Left ventricle myocardium superior (tissue), 1 donor: ENCODE data around the gene MYH2. TPM values are rescaled to one million over a fixed set of nuclear protein-coding genes. Genes with fewer than 3 reads are reported as not detected.
"Not testable (repeated sequence)": the region's sequence is repeated elsewhere in the genome, so short reads cannot be mapped to it uniquely, and the experiment has no call there.

Experiments used
- ATAC-seq: fragments of 200-7000 bp; cut with Tn5 transposase; one replicate; pipeline ENCODE4 v1.9.1; 2020; ENCODE audit warnings: mild to moderate bottlenecking, moderate library complexity
- DNase-seq: peaks from one replicate; pipeline ENCODE4 v3.0.0-alpha.2; 2020
- intact Hi-C: fragments of 100-400 bp; cut with micrococcal nuclease; formaldehyde crosslinking; loops from one replicate; pipeline ENCODE4 v1.11.0; 2022
- long read RNA-seq: library from polyadenylated mRNA; unstranded; transcript quantifications from one replicate; pipeline ENCODE4 v2.0.0, GENCODE V29; 2021
- total RNA-seq: library from RNA; stranded (reverse); fragmentation: NEBNext Ultra II Directional; extraction: Animal tissue kit (Norgen Biotek cat#: 25700); gene quantifications from one replicate; pipeline ENCODE4 v1.2.1, GENCODE V29; 2021
- donor health status: DM: no; HTN: yes; CAD: no; lungs with severe emphysema.

Gene MYH2
- 0.10 TPM for total RNA-seq
- long read RNA-seq = 0 reads

DNA sequence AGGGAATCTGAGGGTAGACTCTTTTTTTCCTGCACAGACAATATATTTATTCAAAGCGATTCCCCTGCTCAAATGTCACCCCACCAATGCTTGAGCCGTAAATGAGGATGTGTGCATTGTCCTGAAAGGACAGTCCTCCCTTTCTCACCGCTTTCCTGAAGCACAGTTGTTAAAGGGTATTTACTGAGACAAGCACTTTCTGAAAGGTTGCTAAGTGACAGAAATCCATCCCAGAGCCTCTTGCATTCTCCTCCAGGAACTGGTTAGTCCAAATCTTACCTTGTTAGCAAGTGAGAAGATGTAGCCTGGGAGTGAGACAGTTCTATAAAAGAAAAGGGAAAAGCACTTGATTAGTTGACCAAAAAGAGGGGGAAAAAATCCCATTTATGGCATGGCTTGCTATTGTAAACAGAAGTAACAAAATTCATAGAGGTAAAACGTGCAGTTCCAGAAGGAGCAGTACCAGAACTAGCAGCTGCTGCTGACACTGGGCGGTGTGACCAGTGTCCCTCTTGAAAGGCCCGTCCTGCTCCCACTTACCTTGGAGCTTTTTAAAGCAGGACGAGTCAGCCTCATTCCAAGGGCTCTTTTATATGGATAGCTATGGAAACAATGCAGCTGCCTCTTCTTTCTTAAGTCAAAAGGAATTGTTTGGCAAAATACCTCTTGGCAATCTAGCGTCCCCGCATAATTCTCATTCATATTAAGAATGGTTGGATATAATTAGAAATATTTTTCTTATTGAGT, at the start of gene MYH2:
Gene MYH2 (minus strand): TSS at position 563 of the 747 bp plus-strand sequence. CDS start 1,738 bp downstream, outside the sequence.
- DNase-seq = no peak
- ATAC-seq = no peak
- intact Hi-C loops = no loop called here

DNA sequence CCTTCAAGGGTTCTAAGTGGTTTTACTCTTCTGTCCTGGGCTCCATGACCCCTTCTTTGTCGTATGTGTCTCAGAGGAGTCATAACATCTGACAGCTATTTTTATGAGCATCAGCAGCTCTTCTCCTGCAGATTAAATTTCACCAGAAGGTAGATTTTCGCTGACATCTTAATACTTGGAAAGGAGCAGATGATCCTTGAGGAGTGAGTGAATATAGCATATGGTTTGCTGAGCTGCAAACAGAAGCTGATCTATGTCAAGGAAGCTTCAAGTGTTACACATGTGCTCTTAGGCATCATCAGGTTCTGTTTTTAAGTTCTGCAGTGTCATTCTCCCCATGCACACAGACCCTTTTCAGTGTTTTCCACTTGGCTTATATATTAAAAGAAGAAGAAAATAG, 49.2 kb upstream of the MYH2 start:
- intact Hi-C loops = no loop called here
- no peak for ATAC-seq
- DNase-seq = no peak

DNA sequence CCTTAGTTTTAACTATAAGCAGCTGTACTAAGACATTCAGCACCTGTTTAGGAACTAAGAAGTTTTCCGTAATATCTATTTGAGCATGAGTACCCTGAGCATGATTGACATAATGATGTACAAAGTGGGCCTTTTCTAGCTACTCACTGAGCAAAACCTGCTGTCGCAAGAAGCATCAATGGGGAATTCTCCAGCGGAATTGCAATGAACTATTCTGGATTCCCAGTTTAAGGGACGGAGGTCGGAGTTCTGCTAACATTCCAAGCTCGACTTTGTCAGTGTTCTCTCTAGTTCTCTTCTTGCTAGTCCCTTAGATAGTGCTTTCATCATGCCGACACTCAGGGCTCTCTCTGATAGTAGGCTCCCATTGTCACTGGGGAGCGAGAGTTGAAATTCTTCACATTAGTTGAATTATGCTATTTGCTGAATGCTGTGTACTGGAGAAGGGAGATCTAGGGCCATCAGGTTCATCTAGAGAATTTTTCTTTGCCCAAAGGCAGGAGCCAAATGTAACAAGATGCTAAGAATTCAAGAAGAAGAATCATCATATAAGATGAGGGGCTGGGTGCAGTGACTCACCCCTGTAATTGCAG, 40.2 kb upstream of the MYH2 start:
- intact Hi-C loops = no loop called here
- ATAC-seq (no peak), DNase-seq (no peak)

DNA sequence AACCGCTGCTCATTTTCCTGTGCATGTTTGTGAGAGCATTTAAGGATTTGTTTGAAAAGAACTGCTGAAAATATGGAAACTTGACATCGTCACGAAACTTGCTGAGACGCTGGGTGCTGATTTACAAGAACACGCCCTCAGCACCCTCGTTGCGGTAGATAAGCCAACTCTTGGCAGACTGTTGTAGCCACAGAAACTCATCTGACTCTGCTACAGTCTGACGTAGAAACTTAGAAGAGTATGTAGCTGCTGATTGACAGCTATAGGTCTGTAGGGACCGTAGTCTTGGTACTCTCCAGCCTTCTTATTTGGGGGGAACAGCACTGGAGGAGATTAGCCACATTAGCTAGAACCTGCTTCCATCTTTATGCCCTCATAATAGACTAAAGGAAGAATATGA, 36.1 kb upstream of the MYH2 start:
- DNase-seq (no peak), ATAC-seq (no peak)
- intact Hi-C loops = no loop called here

DNA sequence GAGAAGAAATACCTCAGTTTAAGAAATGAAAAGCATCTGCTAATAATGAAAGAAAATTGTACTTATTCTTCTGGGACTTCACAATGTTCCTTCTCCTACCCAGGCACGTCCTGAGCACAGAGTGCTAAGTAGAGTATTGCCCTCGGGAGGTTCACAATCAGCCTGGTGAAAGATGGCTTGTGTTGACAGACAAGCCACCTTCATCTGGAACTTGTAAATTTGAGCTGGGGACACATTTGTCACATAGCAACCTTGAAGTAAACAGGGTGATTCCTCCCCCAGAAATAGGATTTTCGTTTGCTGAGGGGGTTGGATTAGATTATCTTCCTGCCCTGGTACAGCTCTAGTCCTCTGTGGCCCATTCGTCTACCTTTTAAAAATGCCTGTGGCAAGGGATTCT, 34.4 kb upstream of the MYH2 start:
- intact Hi-C loops = no loop called here
- ATAC-seq (no peak), DNase-seq (no peak)

DNA sequence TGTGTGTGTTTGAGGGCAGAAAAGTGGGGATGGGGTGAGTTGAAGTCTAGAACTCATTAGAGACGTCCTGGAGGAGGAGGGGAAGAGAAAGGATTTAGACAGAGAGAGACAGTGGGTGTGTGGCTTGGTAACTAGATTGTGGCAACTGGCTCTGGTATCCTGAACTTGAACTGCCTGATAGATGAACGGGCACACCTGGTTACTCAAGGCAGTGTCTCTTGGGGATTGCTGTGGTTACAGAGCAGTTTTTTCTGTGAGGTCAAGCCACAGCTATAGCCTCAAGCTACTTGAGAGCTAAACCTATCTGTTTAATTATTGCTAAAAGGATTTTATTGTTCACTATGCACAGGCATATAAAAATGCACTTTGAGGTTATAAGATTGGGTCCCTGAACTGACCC, 29.8 kb upstream of the MYH2 start:
- DNase-seq = no peak
- intact Hi-C loops = no loop called here
- ATAC-seq = no peak

DNA sequence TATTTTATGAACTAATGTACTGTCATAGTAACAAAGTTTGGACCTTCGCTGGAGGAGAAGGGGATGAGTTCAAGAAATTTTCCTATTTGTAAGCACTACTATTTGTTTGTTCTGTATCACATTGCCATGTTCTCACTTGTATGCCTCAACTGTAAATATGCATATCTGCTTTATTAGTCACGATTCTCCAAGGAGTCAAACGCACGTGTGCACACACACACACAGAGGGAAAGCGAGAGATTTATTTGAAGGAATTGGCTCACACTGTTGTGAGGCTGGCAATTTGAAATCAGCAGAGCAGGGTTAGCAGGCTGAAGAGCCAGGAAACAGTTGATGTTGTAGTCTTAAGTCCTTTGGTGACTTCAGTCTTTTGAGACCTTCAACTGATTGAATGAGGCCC, 24.9 kb upstream of the MYH2 start:
- intact Hi-C loops = no loop called here
- DNase-seq (no peak), ATAC-seq (no peak)

DNA sequence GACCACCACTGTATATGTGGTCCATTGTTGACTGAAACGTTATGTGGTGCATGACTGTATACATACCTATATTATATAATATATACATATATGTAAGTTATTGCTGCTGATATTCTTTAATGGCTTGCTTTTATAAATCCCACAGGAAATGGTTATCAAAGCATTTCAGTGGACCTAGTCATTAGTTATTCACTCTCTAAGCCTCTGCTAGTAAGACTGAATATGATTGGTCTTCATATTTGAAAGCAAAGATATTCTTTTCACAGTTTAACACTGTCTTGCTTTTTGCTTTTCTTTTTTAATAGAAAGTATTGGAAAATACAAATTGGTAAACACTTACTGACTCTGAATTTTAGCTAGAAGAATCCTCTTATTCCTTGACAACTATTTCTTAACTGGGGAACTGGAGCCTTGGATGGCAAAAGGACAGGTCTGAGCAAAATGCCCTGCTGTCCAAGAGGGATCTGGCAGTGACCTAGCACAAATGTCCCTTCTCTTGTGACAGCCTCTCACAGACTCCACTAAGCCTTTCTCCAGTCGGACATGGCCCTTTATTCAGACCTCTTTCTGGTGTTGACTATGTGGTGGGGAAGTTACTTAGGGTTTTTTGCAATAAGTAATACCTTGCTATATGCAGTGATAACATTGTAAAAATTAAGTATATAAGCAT, 14.7 kb upstream of the MYH2 start:
- no peak for DNase-seq
- no peak for ATAC-seq
- intact Hi-C loops = no loop called here

DNA sequence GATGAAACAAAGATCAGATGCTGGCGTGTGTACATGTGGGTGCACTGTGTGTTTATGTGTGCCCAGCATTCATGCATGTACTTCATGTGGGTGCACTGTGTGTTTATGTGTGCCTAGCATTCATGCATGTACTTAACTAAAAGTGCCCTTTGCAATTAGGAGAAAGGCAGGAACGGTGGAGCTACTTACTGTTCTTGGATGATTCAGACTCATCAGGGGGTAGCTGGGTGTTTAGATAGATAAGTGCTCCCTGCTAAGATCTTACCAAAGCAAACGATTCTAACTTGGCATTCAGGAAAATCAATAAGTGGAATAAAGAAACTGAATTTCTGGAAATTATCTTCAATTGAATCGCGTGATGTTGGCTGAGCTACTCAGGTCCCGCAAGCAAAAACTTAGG, 8.6 kb upstream of the MYH2 start:
- intact Hi-C loops = no loop called here
- no peak for ATAC-seq
- no peak for DNase-seq

DNA sequence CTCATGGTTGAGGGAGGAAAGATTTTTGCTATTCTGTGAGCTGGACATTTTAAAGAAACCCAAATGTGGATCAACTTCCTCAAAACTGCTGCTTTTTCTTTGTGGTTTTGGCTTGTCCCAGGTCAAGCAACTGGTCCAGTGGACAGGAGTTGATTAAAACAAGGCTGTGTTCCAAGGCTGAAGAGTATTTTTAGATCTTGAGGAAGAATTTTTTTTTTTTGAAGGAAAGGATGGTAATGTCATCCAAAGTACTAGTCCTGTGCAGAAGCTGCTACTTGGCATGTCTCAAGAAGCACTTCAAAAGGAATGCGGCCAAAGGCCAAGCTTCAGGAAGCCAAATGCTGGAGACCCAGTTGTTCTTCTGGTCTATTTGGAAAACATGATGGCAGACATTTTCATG, 8.0 kb upstream of the MYH2 start:
- ATAC-seq = no peak
- no peak for DNase-seq
- intact Hi-C loops = no loop called here

DNA sequence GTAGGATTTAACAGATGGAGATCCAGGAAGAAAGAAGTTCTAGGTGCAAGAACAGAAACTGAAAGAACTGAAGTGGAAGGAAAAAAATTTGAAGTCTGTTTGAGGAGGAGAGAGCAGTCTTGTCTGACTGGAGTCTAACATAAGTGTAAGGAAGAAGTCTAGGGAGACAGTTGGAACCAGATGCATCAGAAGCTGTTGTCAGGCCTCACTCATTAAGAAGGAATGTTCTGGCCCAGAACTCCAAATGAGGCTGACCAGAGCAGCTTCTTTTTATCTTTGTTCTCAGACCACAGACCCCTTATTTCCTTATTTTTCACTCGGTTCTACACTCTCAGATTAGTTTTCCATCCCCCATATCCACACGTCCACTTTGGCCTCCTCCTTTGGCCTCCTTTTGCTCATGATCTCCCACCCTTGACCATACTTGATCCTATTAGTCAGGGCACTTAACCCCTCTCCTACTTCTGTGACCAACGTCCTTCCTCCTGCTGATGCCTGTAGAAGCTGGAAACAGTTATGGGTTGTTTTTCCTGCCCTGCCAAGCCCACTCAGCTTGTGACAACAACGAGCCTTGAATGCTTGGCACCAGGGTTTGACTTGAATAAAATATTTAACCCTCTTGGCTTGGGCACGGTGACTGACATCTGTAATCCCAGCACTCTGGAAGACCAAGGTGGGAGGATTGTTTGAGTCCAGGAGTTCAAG, 7.0 kb upstream of the MYH2 start:
- intact Hi-C loops = no loop called here
- no peak for ATAC-seq

DNA sequence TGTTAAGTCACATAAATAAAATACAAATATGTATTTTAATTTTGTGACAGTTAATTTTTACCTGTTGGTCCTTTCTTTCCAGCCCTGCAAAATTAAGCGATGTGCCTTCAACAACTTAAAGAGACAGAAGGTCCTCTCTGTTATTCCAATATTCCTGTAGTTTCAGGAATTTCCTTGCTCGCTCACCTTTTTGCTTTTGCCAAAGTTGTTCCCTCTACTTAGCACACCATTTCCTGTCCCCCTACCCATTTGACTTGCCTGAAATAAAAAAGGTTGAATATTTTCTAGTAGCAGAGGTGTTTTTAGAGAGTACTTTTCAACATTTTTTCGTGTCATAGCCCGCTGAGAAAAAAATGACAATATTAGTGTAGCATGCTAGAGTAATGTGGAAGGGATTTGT, 556 bp upstream of the MYH2 start:
- intact Hi-C loops = no loop called here
- ATAC-seq = no peak
- no peak for DNase-seq

More for the DNA sequence above, 7.0 kb upstream of the MYH2 start:
- DNase-seq = no peak

DNA sequence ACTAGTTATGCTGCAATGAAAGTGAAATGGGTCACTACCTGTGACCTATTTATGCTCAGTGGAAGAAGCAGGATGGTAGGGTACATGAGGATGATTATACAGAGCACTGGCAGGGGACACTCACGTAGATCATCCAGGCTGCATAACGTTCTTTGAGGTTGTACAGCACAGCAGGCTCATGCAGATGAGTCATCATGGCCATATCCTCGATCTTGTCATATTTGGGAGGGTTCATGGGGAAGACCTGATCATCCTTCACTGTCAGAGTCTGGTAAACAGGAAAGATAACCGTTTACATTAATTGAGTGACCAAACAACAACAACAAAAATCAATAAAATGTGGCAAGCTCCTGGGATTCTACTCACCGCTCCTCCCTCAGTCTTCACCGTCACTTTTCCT, 2.1 kb downstream of the MYH2 start:
- ATAC-seq (no peak), DNase-seq (no peak)
- intact Hi-C loops = no loop called here

DNA sequence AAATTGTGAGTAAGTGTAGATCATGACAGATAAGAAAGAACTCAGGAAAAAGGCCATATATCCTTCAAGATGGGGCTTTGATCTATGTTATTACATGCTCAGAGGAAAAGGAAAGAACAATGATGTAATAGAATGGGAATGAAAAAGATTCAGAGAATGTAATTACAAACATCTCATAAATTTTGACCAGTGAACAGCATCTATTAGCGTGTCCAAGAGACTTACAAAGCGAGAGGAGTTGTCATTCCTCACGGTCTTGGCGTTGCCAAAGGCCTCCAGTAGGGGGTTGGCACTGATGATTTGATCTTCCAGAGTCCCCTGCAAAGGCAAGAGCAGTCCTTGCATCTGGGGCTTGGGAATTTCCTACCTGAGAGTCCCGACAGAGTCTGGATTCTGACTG, 6.0 kb downstream of the MYH2 start:
- DNase-seq, ATAC-seq, intact Hi-C loops: not testable (repeated sequence)

DNA sequence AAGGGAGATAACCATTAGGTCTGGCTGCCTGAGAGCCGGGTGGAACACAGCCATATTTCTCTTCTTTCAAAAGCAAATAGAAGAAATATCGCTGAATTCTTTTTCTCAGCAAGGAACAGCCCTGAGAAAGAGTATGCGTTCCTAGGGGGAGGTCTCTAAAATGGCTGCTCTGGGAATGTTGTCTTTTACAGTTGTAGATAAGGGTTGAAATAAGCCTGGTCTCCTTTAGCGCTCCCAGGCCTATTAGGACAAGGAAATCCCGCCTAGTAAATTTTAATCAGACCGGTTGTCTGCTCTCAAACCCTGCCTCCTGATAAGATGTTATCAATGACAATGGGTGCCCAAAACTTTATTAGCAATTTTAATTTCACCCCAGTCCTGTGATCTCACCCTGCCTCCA, 8.3 kb downstream of the MYH2 start:
- intact Hi-C loops, DNase-seq, ATAC-seq: not testable (repeated sequence)

DNA sequence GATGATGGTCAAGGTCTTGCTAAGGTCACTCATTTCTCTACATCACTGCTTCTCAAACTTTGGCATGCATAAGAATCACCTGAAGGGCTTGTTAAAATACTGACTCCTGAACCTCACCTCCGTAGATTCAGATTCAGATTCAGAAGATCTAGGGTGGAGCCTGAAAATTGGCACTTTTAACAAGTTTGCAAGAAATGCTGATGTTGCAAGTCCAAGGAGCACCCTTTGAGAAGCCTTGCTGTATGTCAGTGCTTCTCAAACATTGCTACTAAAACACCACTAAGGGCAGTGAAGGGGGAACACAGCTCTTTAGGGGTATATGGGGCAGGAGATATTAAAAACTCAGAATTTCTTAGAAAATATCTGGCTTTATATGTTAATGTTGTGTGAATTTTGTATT, 17.4 kb downstream of the MYH2 start:
- DNase-seq = no peak
- intact Hi-C loops = no loop called here
- ATAC-seq = no peak

DNA sequence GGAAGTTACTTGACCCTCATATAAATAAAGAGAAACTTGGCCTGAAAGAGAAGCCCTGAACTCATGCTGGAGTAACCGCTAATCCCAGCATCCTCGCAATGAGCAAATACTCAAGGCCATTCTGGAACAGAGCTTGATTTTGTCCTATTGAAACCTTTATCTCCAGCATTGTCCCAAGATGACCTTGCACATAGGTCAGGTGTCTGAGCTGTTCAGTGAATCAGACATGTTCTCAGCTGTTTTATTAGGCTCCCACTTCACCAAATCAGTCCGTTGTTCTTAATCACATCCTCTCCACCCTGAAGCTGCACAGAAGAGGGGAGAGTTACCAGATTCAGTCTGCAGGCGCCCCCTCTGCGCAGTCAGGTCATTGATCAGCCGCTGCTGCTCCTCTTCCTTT, 22.0 kb downstream of the MYH2 start:
- no peak for ATAC-seq
- intact Hi-C loops = no loop called here
- DNase-seq = no peak

DNA sequence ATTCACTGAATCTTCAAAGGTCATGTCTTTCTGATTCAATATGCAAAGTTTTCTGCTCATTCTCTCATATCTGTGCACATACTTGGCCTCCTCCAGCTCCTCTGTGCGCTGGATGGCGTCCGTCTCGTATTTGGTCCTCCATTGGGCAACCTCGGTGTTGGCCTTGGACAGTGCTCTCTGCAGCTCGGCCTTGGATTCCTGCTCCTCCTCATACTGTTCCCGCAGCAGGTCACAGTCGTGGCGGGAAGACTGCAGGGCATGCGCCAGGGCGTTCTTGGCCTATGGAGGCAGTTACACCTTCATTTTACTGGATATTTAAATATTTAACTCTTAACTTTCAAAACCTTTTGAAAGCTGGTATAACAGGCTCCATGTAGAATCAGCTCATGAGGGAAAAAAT, 22.9 kb downstream of the MYH2 start:
- ATAC-seq = no peak
- intact Hi-C loops = no loop called here
- DNase-seq = no peak

DNA sequence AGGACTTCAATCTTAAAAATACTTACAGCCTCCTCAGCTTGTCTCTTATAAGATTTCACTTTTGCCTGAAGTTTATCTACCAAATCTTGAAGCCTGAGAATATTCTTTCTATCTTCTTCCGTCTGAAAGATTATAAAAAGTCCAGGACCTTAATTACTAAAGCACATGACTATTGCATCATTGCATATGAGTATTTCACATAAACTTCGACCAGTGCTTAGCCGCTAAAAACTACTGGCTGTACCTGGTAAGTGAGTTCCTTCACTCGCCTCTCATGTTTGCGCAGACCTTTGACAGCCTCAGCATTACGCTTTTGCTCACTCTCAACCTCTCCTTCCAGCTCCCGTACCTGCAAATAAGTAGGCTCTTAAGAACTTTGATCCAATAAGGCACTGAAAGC, 26.4 kb downstream of the MYH2 start:
- intact Hi-C loops = no loop called here

DNA sequence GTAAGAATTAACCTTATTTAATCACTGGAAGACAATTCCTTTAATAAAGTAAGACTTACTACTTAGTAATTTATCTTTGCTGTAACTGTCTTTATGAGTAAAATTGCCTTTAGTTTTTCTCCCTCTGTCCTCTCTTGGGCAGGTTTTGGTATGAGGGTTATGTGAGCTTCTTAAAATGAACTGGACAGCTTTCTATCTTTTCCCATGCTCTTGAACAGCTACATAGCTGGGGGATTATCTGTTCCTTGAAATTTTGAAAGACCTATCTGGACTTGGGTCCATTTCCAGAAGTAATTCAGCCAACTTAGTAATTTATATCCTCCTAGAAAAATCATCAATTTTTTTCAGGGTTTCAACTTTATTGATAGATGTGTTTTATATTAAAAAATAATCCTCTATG, 27.5 kb downstream of the MYH2 start:
- ATAC-seq = no peak
- intact Hi-C loops = no loop called here

More for the DNA sequence above, 26.4 kb downstream of the MYH2 start:
- no peak for DNase-seq
- no peak for ATAC-seq

More for the DNA sequence above, 27.5 kb downstream of the MYH2 start:
- DNase-seq = no peak
